ENCODE measurements around the gene PTH1R.

PTH1R gene

DNA sequence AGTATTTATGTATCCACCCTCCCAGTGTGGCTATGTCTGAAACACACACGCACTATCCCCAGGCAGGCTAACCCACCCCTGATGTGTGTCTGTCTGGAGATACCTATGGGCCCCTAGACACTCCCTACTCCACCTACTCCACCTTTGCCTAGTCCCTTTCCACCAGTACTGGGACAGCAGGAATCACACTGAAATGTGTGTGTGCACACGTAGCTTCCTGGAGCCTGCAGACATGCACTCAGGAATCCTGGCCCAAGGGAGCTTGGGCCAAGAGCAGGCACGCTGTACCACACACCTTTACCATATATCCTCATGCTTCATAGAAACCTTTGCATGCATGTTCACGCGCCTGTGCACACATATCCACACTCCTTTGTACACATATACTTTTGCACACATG is 6.9 kb upstream of the PTH1R start:
- TF ChIP-seq, protein P1, sequence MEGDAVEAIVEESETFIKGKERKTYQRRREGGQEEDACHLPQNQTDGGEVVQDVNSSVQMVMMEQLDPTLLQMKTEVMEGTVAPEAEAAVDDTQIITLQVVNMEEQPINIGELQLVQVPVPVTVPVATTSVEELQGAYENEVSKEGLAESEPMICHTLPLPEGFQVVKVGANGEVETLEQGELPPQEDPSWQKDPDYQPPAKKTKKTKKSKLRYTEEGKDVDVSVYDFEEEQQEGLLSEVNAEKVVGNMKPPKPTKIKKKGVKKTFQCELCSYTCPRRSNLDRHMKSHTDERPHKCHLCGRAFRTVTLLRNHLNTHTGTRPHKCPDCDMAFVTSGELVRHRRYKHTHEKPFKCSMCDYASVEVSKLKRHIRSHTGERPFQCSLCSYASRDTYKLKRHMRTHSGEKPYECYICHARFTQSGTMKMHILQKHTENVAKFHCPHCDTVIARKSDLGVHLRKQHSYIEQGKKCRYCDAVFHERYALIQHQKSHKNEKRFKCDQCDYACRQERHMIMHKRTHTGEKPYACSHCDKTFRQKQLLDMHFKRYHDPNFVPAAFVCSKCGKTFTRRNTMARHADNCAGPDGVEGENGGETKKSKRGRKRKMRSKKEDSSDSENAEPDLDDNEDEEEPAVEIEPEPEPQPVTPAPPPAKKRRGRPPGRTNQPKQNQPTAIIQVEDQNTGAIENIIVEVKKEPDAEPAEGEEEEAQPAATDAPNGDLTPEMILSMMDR (IDR thresholded peaks at IDR 0.05; ENCODE audit: borderline replicate concordance, insufficient read depth, low read depth, low read length), result no peak
- H3K4me3 ChIP-seq (ENCODE audit: low read depth, low read length), result no peak overlapping the region

DNA sequence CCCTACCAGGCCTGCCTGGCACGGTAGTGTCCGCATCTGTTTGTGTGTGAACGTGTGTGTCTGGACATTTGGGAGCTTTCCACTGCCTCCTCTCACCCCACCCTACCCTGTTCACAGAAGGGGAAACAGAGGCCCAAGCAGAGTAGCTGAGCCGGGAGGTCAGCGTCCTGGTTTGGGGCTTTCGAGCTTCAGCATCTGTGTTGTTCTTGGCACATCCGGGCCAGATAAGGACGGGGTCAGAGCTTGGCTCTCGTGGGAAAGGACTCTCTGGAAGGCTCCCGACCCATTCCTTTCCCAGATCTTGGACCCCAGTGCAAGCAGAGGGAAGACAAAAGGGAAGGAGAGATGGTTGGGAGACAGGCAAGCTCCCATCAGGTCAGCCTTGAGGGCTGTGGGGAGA is 6.3 kb upstream of the PTH1R start:
- TF ChIP-seq, protein P1 (IDR thresholded peaks at IDR 0.05; ENCODE audit: borderline replicate concordance, insufficient read depth, low read depth, low read length), result no peak

DNA sequence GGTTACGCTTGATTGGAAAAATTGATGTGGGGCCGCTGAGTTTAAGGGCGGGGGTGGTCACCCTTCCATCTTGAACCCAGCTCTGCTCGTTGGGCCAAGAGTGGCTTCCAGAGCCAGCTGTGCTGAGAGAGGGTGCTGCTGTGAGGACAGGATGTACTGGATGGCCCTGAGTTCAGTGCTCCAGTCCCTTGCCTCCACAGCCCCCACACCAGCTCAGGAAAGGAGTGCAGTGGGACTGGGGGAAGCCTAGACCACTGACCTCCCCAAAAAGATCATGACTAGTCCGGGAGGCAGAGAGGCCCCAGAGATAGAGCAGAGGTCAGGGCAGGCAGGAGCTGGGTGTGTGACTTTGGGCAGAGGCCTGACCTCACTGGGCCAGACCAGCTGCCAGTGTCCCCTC is 4.0 kb upstream of the PTH1R start:
- TF ChIP-seq, protein P1 (IDR thresholded peaks at IDR 0.05; ENCODE audit: borderline replicate concordance, insufficient read depth, low read depth, low read length), result no peak
- no peak overlapping the region for H3K4me3 ChIP-seq (ENCODE audit: low read depth, low read length)

More for the DNA sequence above, 6.3 kb upstream of the PTH1R start:
- H3K4me3 ChIP-seq (ENCODE audit: low read depth, low read length), result no peak overlapping the region

DNA sequence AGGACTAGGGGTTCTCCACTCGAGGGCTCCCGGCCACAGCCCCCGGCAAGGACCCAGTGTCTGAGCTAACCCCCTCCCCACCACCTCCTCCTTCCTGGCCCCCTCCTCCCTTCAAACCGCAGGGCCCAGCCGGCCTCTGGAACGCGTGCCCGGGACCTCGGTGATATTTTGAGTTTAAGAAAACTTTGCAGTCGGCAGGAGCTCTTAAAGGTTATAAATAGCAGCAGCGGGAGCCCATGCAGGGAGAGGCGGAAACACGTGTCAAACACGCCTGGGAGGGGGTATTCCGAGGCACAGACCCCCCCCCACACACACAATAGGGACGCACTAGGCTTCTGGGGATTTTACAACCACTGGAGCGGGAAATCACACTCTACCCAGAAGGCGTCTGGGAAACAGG is 3.1 kb upstream of the PTH1R start:
- no peak overlapping the region for H3K4me3 ChIP-seq (ENCODE audit: low read depth, low read length)
- TF ChIP-seq, protein P1 (IDR thresholded peaks at IDR 0.05; ENCODE audit: borderline replicate concordance, insufficient read depth, low read depth, low read length), result no peak

DNA sequence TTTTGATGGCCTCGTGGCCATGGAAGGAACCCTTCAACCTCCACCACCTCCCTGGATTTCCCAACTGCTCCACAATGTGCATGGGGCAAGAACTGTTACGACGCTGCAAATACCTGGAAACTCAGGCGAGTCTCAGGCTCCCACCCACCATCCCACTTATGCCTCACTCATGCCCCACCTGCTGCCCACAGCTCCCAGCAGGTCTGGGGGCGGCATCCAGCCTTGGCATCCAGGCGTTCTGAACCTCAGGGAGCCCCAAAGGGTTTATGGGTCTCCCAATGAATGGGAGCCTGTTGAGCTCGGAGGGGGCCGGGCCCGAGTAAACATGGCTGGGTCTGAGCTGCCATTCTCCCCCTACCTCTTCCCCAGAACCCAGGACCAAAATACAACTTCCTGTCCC is 2.0 kb upstream of the PTH1R start:
- TF ChIP-seq, protein P1 (IDR thresholded peaks at IDR 0.05; ENCODE audit: borderline replicate concordance, insufficient read depth, low read depth, low read length), result no peak
- H3K4me3 ChIP-seq (ENCODE audit: low read depth, low read length), result no peak overlapping the region

DNA sequence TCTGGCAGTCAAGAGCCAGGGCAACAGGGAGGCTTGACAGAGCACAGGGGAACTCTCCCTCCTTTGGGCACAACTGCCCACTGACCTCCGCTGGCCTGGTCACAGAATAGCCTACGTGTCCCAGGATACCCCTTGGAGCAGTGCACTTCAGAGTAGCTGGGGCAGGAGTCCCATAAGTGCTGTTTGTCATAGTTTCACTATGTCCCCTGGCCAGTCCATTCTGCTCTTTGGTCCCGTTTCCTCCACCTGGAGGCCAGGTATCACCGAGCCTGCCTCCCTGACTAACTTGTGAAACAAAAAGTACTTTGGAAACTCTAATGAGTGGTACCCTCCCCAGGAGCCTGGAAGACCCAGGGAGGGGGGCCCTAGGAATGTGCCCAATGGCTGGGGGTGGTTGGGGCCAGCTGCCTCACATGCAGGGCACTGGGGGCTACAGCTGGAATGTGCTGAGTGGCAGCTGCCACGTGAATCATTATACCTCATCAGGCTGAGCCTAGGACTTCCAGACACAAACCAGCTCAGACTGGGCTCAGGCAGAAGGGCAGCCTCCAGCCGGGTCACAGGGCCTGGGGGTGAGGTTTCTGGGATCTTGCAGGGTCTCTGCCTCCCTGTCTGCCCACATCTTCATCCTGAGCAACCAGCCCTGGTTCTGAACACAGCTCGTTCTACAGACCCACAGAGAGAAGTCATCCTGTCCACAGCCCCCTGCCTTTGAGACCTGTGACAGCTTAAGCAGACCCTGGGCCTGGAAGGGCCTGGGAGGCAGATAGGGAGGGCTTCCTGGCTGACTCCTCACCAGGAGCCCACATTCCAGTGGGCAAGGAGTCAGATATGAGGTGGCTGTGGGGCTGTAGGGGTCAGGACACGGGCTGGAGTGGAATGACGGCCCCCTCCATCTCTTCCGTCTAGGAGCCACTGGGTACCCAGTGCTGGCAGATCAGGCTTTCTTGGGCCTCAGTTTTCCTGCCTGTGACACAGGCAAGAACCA is 914 bp upstream of the PTH1R start:
- H3K4me3 ChIP-seq (ENCODE audit: low read depth, low read length), result no peak overlapping the region
- TF ChIP-seq, protein P1 (IDR thresholded peaks at IDR 0.05; ENCODE audit: borderline replicate concordance, insufficient read depth, low read depth, low read length), result no peak
